Panc1 (cell line): ENCODE measurements around the gene PAGR1. TPM values are rescaled to one million over a fixed set of nuclear protein-coding genes. Genes with fewer than 3 reads are reported as not detected.

Experiments used
- ATAC-seq: fragments of 200-7000 bp; cut with Tn5 transposase; 2 replicates; pipeline ENCODE4 v1.9.1; 2020; ENCODE audit warnings: mild to moderate bottlenecking, moderate library complexity
- BruUV-seq: library from RNA; stranded (reverse); fragments of 400-500 nt; replicated peaks from 2 replicates; lab custom pipeline; 2021; lab: Mats Ljungman, UMichigan
- CTCF ChIA-PET: fragments of 300-600 bp; sonication (Branson Sonifier 250); formaldehyde crosslinking; loops from one replicate; lab custom pipeline; 2022; ENCODE audit warnings: antibody characterized with exemption; lab: Charles Lee
- POLR2A ChIA-PET: fragments of 300-600 bp; sonication (Branson Sonifier 250); formaldehyde crosslinking; loops from one replicate; lab custom pipeline; 2022; ENCODE audit warnings: antibody characterized with exemption; lab: Charles Lee
- DNase-seq: peaks from one replicate; pipeline ENCODE4 v3.0.0-alpha.2; 2010; ENCODE audit warnings: low read depth, low spot score
- H3K27ac ChIP-seq: 2 replicates; pipeline ENCODE4 v1.5.1; 2011; ENCODE audit warnings: mild to moderate bottlenecking, low read length, inconsistent platforms
- H3K27me3 ChIP-seq: fragments of 200-500 bp; sonication (Bioruptor generic); 2 replicates; pipeline ENCODE4 v1.6.0; 2014; ENCODE audit warnings: low read length, inconsistent platforms; ENCODE audit not compliant: control insufficient read depth, insufficient read depth
- H3K36me3 ChIP-seq: fragments of 200-500 bp; sonication (Bioruptor generic); 2 replicates; pipeline ENCODE4 v1.5.1; 2014; ENCODE audit warnings: inconsistent platforms, mild to moderate bottlenecking, low read length, moderate library complexity; ENCODE audit not compliant: control insufficient read depth, insufficient read depth
- H3K4me1 ChIP-seq: 2 replicates; pipeline ENCODE4 v1.5.1; 2011; ENCODE audit warnings: inconsistent platforms, mild to moderate bottlenecking, low read length, moderate library complexity; ENCODE audit not compliant: control insufficient read depth, insufficient read depth
- H3K4me3 ChIP-seq, 2 experiments: 2 replicates each; pipeline ENCODE4 v1.5.1; 2011 to 2012; ENCODE audit warnings: low read depth in 2 of 2, low read length in 2 of 2, mild to moderate bottlenecking in 2 of 2, inconsistent platforms in 1 of 2, moderate library complexity in 1 of 2
- H3K9me3 ChIP-seq: fragments of 200-500 bp; sonication (Bioruptor generic); 2 replicates; pipeline ENCODE4 v1.5.1; 2014; ENCODE audit warnings: low read depth, mild to moderate bottlenecking, inconsistent platforms, low read length, moderate library complexity; ENCODE audit not compliant: control insufficient read depth, insufficient read depth
- POLR2AphosphoS5 ChIP-seq: IDR thresholded peaks from 2 replicates; pipeline ENCODE4 v1.6.1; 2012; ENCODE audit warnings: mild to moderate bottlenecking, low read depth, low read length, moderate library complexity
- REST ChIP-seq, 2 experiments: IDR thresholded peaks; 2 replicates each; pipeline ENCODE4 v1.6.1; 2011 to 2012; ENCODE audit warnings: low read depth in 2 of 2, control low read depth in 1 of 2, low read length in 1 of 2, mild to moderate bottlenecking in 1 of 2, moderate library complexity in 1 of 2; ENCODE audit not compliant: insufficient read depth in 1 of 2
- SIN3A ChIP-seq: IDR thresholded peaks from 2 replicates; pipeline ENCODE4 v1.6.1; 2012; ENCODE audit warnings: low read depth, mild to moderate bottlenecking, low read length, moderate library complexity, borderline replicate concordance; ENCODE audit not compliant: insufficient read depth
- TCF7L2 ChIP-seq: IDR thresholded peaks from 2 replicates; pipeline ENCODE4 v1.6.1; 2011; ENCODE audit warnings: mild to moderate bottlenecking, low read depth, low read length, inconsistent platforms
- in situ Hi-C: cut with HindIII; loops from 2 replicates; pipeline ENCODE4 v1.10.0; 2016; ENCODE audit warnings: low sequenced_read_pairs, low pct_unique_long_range_greater_than_20kb
- intact Hi-C: fragments of 100-400 bp; cut with micrococcal nuclease; formaldehyde crosslinking; loops from one replicate; pipeline ENCODE4 v1.10.0; 2022; ENCODE audit not compliant: unreplicated experiment
- total RNA-seq: library from RNA; stranded (reverse); gene quantifications from one replicate; pipeline ENCODE4 v1.2.1, GENCODE V29; 2021; ENCODE audit not compliant: unreplicated experiment
- TF ChIP-seq, protein P1 (sequence below): fragments of 450-650 bp; IDR thresholded peaks from 2 replicates; pipeline ENCODE4 v1.5.1; 2017; ENCODE audit warnings: mild to moderate bottlenecking

Gene PAGR1
- total RNA-seq, 1 experiment from 2014 or later = 42.5 TPM

GRCh38 chr16:29811170-29811895 is 4.6 kb upstream of the PAGR1 start:
- DNase-seq = peak; percentile 82
- Histone ChIP-seq H3K4me3 (peak overlapping the region; percentile 83 to 89), H3K27me3 (no peaks in the 10 kb centered on the region), H3K27ac (peak overlapping the region; percentile 83), H3K4me1 (peaks cover 36% of the 10 kb centered on the region), H3K36me3 (peaks cover 5% of the 10 kb centered on the region; the same call in 1 of the 2 replicates), H3K9me3 (no peaks in the 10 kb centered on the region)
- ChIA-PET POLR2A (interaction anchor here (0.8 kb wide), 1 partner anchor 10 kb away, joined by 4 read pairs; no protein-coding TSS in a partner anchor), CTCF (interaction anchor here (0.5 to 0.6 kb wide), 2 partner anchors 24 to 27 kb away, joined by 4 to 5 read pairs; no protein-coding TSS in a partner anchor)
- intact Hi-C loops (loop anchor here (10.0 kb wide), 1 partner anchor 117 kb away; no protein-coding TSS in a partner anchor), in situ Hi-C loops (no loop called here)
- BruUV-seq = no TSS peak
- TF ChIP-seq TCF7L2 (0 out of 2 replicates have a peak, but pooled peaks have one; percentile 45), SIN3A (peak; percentile 99), REST (IDR thresholded peaks at IDR 0.05; ENCODE audit: insufficient read depth in 1 of 2, low read depth in 2 of 2, low read length in 1 of 2) (no peak), POLR2AphosphoS5 (peak; percentile 94)
- TF ChIP-seq, protein P1, sequence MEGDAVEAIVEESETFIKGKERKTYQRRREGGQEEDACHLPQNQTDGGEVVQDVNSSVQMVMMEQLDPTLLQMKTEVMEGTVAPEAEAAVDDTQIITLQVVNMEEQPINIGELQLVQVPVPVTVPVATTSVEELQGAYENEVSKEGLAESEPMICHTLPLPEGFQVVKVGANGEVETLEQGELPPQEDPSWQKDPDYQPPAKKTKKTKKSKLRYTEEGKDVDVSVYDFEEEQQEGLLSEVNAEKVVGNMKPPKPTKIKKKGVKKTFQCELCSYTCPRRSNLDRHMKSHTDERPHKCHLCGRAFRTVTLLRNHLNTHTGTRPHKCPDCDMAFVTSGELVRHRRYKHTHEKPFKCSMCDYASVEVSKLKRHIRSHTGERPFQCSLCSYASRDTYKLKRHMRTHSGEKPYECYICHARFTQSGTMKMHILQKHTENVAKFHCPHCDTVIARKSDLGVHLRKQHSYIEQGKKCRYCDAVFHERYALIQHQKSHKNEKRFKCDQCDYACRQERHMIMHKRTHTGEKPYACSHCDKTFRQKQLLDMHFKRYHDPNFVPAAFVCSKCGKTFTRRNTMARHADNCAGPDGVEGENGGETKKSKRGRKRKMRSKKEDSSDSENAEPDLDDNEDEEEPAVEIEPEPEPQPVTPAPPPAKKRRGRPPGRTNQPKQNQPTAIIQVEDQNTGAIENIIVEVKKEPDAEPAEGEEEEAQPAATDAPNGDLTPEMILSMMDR = no peak
- ATAC-seq = peak; percentile 70

- Histone ChIP-seq H3K4me1 (peaks cover 36% of the 10 kb centered on the region), H3K27me3 (no peaks in the 10 kb centered on the region), H3K4me3 (peak within 1 kb of the TSS; percentile 83 to 89), H3K36me3 (peaks cover 5% of the 10 kb centered on the region; the same call in 1 of the 2 replicates), H3K9me3 (no peaks in the 10 kb centered on the region), H3K27ac (peak within 1 kb of the TSS; percentile 83)
- TF ChIP-seq, protein P1 = no peak
- no peak for TF ChIP-seq POLR2AphosphoS5
- intact Hi-C loops = loop anchor here (10.0 kb wide), 1 partner anchor 117 kb away; no protein-coding TSS in a partner anchor
- DNase-seq (no peak), ATAC-seq (peak; percentile 2)
- in situ Hi-C loops = no loop called here
- CTCF ChIA-PET = interaction anchor here (0.5 to 0.6 kb wide), 2 partner anchors 23 to 27 kb away, joined by 4 to 5 read pairs; no protein-coding TSS in a partner anchor
- POLR2A ChIA-PET = interaction anchor here (0.6 to 0.8 kb wide), 2 partner anchors 9 to 120 kb away, joined by 4 read pairs; no protein-coding TSS in a partner anchor
- no TSS peak for BruUV-seq
Observed at GRCh38 chr16:29811896-29812665, 3.9 kb upstream of the PAGR1 start, which contains the start of gene PRRT2. PRRT2 (plus strand) TSS chr16:29812193; CDS start chr16:29813055, 862 bp downstream.
